Mesothelial cell of epicardium (in vitro differentiated cells): ENCODE results near the gene AFF3. TPM values are rescaled to one million over a fixed set of nuclear protein-coding genes. Genes with fewer than 3 reads are reported as not detected.
"Not testable (repeated sequence)": the region's sequence is repeated elsewhere in the genome, so short reads cannot be mapped to it uniquely, and the experiment has no call there.

ENCODE experiments used
- DNase-seq, 2 experiments: peaks; one replicate each; pipeline ENCODE4 v3.0.0; 2021; ENCODE audit warnings: low spot score in 2 of 2; ENCODE audit not compliant: unreplicated experiment in 2 of 2
- H3K27ac Mint-ChIP-seq: 2 replicates; pipeline ENCODE4 v1.8.0; 2021; ENCODE audit warnings: mixed read lengths
- H3K27me3 Mint-ChIP-seq: 2 replicates; pipeline ENCODE4 v1.8.0; 2021; ENCODE audit warnings: low read depth, mixed read lengths
- H3K36me3 Mint-ChIP-seq: 2 replicates; pipeline ENCODE4 v1.8.0; 2021; ENCODE audit warnings: mixed read lengths
- H3K4me1 Mint-ChIP-seq: 2 replicates; pipeline ENCODE4 v1.8.0; 2021; ENCODE audit warnings: mixed read lengths
- H3K4me3 Mint-ChIP-seq: 2 replicates; pipeline ENCODE4 v1.8.0; 2021; ENCODE audit warnings: mild to moderate bottlenecking, moderate library complexity, mixed read lengths
- H3K9me3 Mint-ChIP-seq: 2 replicates; pipeline ENCODE4 v1.8.0; 2021; ENCODE audit warnings: mixed read lengths
- CTCF ChIP-seq: fragments of 200-600 bp; sonication (generic); IDR thresholded peaks from one replicate; pipeline ENCODE4 v1.5.0; 2021; ENCODE audit warnings: antibody characterized with exemption; ENCODE audit not compliant: unreplicated experiment
- total RNA-seq: library from RNA; stranded (reverse); gene quantifications from 3 replicates; pipeline ENCODE4 v1.2.1, GENCODE V29; 2021

The AFF3 gene
- total RNA-seq, 1 donor from 2014 or later, result 14.4 TPM

DNA sequence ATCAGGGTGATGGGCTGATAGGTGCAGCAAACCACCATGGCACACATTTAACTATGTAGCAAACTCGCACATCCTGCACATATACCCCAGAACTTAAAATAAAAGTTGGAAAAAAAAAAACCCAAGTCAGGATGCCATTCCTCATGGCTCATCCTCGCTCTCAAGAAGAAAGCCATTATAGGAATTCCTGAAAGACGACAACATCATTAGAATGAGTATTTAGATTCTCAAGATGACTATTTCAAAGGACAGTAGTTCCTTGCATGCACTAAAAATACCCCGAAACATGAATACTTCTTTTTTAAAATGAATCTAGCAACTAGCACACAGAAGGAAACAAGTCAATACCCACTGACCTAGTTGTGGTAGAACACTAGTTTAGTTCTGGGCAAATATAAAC is 366.8 kb downstream of the AFF3 start:
- Mint-ChIP-seq H3K9me3 (peaks cover 28% of the 10 kb centered on the region), H3K4me1 (peaks cover 13% of the 10 kb centered on the region), H3K27ac (no peak overlapping the region)

DNA sequence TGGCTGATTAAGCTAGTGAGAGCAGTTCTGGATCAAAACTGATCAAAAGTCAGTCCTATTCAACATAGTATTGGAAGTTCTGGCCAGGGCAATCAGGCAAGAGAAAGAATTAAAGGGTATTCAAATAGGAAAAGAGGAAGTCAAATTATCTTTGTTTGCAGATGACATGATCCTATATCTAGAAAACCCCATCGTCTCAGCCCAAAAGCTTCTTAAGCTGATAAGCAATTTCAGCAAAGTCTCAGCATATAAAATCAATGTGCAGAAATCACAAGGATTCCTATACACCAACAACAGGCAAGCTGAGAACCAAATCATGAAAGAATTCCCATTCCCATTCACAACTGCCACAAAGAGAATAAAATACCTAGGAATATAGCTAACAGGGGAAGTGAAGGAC is 368.7 kb downstream of the AFF3 start:
- not testable (repeated sequence) for H3K27ac Mint-ChIP-seq, DNase-seq, H3K27me3 Mint-ChIP-seq, H3K36me3 Mint-ChIP-seq, H3K4me3 Mint-ChIP-seq
- Mint-ChIP-seq H3K4me1 (peaks cover 13% of the 10 kb centered on the region), H3K9me3 (peaks cover 28% of the 10 kb centered on the region)

More for the DNA sequence above, 366.8 kb downstream of the AFF3 start:
- no peaks in the 10 kb centered on the region for H3K27me3 Mint-ChIP-seq
- peaks cover 7% of the 10 kb centered on the region for H3K36me3 Mint-ChIP-seq
- no peak overlapping the region for H3K4me3 Mint-ChIP-seq
- TF ChIP-seq CTCF, result no peak
- DNase-seq, result no peak

DNA sequence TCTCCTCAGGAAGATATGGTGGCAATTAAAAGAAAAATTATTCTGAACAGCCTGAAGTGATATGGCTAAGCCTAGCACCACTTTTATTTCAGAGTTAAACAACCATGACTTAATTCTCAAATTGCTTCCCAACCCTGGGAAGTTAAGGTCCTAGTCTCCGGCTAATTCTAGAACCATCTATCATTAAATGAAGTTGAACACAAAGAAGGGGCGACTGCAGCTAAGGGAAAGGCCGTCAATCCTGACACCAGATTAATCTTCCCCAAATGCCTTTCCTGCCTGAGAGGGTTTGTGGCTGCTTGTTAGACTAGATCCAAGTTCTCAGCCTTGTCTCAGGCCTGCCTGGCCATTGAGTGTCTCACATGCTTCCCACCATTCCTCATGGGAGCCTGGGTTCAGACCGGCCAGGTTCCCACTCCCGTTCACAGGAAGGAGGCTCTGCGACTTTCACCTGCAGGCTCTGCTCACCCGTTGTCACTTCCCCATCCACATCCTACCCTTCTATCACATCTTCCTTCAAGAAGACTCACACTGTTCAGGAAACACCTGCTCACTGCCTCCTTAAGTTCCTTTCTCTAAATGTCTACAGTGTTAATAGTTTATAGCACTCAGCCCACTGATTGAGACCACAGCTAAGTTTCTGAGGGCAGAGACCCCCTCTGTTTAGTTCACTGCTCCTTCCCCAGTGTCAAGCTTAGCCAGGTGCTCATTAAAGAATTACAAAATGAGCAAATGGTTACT is 369.6 kb downstream of the AFF3 start:
- Mint-ChIP-seq H3K4me3 (no peak overlapping the region), H3K9me3 (peaks cover 25% of the 10 kb centered on the region), H3K27me3 (no peaks in the 10 kb centered on the region), H3K4me1 (peaks cover 13% of the 10 kb centered on the region), H3K27ac (peak overlapping the region; percentile 48), H3K36me3 (peaks cover 9% of the 10 kb centered on the region)
- DNase-seq, result no peak
- no peak for TF ChIP-seq CTCF

- no peak for TF ChIP-seq CTCF
- Mint-ChIP-seq H3K27ac (peak overlapping the region; percentile 9), H3K27me3 (no peaks in the 10 kb centered on the region), H3K36me3 (peaks cover 9% of the 10 kb centered on the region), H3K4me3 (no peak overlapping the region), H3K9me3 (peaks cover 25% of the 10 kb centered on the region), H3K4me1 (peaks cover 13% of the 10 kb centered on the region)
- DNase-seq, result no peak
These were observed 370.6 kb downstream of the AFF3 start for GRCh38 chr2:99771681-99772333.

- TF ChIP-seq CTCF, result no peak
- DNase-seq, result no peak
- Mint-ChIP-seq H3K4me1 (peaks cover 13% of the 10 kb centered on the region), H3K9me3 (peaks cover 25% of the 10 kb centered on the region), H3K4me3 (no peak overlapping the region), H3K36me3 (peaks cover 9% of the 10 kb centered on the region), H3K27me3 (no peaks in the 10 kb centered on the region), H3K27ac (no peak overlapping the region)
These were observed 371.5 kb downstream of the AFF3 start for GRCh38 chr2:99770876-99771275.

GRCh38 chr2:99765731-99766318 is 376.6 kb downstream of the AFF3 start:
- no peaks in the 10 kb centered on the region for H3K4me1 Mint-ChIP-seq
- no peak overlapping the region for H3K27ac Mint-ChIP-seq
- TF ChIP-seq CTCF, result no peak
- H3K36me3 Mint-ChIP-seq, result peaks cover 2% of the 10 kb centered on the region
- peaks cover 16% of the 10 kb centered on the region for H3K9me3 Mint-ChIP-seq
- no peak overlapping the region for H3K4me3 Mint-ChIP-seq
- peaks cover 3% of the 10 kb centered on the region for H3K27me3 Mint-ChIP-seq
- no peak for DNase-seq
